Activated CD4-positive, alpha-beta T cell treated with anti-CD3 and anti-CD28 coated beads, Interleukin-2, Interleukin-6, amounts not matched to agents 100 ng/mL and 50 ng/mL, durations not matched to agents 16 hours and 8 hours (primary cell): ENCODE data around the gene KMT2E.

Source experiments
- DNase-seq: peaks from one replicate; pipeline ENCODE4 v3.0.0-alpha.2; 2020

KMT2E gene

DNA sequence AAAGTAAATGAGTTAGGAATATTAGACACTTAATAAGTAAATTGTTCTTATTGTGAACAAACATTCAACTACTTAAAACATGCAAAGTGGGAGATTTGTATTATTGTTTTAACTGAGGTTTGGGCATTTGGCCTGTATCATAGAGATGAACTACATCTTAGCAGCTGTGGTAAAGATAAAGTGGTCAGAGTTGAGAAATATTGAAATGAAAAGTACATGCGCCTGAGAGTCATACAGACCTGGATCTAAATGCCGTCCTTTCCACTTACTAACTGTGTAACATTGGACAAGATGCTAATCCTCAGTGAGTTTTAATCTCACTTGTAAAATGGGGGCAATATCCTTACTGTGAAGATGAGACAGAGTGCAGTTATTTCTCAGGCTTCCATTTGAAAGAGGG, 74.5 kb downstream of the KMT2E start:
- DNase-seq: no peak

- DNase-seq: no peak
These were observed 81.0 kb downstream of the KMT2E start for GRCh38 chr7:105094966-105095365.

DNA sequence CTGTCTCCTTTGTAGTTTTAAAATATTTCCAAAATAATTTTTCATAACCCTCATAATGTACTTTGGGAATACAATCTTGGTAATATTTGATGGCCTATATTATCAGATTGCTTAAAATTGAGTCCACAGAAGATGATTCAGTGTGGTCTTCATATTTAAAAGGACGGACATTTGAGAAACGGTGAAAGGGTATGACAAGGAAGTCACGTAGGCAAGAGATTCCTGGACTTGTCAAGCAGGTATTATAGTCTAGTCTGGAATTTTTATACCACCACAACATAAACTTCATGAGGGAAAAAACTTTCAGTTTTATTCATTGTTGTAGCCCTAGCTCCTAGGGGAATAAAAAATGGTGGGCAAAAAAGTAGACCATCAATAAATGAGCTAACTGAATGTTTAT, 82.3 kb downstream of the KMT2E start:
- no peak for DNase-seq

DNA sequence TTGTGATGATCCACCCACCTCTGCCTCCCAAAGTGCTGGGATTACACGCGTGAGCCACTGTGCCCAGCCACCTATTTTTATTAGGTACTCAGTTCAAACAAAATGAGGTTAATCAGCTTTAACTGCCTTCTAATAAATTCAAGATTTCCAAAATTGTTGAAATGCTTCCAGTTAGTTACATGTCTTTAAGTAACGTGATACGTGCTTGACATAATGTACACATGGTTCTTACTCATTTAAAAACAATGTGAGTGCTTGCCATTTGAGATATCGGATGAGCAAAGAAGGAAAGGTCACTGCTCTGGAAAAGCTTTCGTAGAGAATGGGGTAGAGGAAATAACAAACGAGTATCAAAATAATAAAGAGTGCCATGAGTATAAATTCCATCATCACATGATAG, 83.6 kb downstream of the KMT2E start:
- no peak for DNase-seq

DNA sequence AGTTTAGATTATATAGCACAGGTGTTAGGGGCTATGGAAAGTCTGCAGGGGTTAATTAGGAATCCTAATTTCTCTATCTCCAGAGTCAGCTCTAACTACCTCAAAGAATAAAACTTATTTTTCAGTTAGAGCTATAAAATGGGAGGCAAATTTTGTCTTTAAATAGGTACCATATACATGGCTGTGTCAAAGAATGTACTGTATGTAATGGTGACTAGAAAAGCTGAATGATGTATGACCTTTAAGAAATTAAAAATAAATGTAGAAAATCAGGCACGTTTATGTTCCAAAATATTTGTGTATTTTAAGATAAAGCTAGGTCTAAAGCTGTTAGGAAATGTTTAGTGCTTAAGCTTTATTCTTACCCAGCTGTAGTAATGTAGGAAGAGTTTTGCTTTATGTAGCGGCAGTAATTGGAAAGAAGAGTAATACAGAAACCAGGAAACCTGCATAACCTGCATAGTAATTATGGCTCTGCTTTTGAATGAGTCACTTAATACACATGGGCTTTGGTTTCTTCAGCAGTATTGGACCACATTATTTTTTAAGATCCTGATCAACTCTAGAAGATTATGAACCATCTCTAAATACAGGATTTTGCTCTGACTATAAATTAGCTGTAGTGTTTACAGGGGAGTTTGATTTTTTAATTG, 85.0 kb downstream of the KMT2E start:
- peak; percentile 68 for DNase-seq

DNA sequence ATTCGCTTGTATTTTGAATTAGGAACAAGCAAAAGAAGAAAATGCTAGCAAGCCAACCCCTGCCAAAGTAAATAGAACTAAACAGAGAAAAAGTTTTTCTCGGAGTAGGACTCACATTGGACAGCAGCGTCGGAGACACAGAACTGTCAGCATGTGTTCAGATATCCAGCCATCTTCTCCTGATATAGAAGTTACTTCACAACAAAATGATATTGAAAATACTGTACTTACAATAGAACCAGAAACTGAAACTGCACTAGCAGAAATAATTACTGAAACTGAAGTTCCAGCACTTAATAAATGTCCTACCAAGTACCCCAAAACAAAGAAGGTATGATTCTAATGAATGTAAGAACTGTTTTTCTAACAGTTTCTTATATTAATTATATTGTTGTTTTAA, 87.9 kb downstream of the KMT2E start:
- DNase-seq: no peak

DNA sequence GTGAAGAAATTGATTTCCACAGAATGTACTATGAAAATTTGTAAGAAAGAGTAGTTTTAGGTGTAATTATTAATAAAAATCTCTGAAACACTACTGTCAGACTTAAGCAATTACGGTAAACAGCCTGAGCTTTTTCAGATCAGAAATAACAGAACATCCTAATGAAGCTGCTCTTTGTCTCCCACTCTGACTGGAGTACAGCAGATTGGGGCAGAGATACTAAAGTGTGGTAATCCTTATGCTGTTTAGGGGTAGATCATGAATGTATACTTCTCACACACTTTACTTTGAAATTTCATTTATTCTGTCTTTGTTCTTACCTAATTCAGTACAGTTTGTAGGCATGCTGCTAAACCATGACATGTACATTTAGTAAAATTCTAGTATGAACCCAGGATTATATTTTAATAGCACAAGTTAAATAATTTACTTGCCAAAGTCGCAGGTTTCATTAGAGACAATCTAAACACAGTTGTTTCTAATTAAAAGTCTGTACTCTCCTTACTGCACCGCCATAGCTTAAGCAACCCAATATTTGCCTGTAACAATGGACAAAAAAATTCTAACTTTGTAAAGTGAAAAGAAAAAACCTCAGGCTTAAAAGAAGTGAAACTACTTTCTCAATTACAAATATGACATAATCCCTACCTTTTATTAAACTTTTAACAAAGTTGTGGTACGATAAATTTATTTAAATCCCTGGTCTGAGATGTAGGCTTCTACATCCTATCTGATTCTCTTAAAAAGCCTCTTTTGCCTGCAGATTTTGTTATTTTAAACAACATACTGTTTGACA, 88.8 kb downstream of the KMT2E start:
- DNase-seq: no peak

GRCh38 chr7:105105579-105105978, 91.6 kb downstream of the KMT2E start:
- DNase-seq: no peak

DNA sequence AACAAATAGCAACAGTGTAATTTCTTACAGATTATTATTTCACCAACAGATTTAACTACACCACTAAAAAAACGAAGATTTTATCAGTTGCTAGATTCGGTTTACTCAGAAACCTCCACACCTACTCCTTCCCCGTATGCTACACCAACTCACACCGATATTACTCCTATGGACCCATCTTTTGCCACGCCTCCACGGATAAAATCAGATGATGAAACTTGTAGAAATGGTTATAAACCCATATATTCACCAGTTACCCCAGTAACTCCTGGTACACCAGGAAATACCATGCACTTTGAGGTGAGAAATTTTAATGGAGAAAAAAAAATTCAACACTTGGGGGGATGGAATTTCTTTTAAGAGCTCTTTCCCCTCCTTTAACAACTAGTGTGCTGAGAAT, 92.5 kb downstream of the KMT2E start:
- DNase-seq: peak; percentile 54

GRCh38 chr7:105107458-105107857, 93.5 kb downstream of the KMT2E start:
- DNase-seq: no peak

DNA sequence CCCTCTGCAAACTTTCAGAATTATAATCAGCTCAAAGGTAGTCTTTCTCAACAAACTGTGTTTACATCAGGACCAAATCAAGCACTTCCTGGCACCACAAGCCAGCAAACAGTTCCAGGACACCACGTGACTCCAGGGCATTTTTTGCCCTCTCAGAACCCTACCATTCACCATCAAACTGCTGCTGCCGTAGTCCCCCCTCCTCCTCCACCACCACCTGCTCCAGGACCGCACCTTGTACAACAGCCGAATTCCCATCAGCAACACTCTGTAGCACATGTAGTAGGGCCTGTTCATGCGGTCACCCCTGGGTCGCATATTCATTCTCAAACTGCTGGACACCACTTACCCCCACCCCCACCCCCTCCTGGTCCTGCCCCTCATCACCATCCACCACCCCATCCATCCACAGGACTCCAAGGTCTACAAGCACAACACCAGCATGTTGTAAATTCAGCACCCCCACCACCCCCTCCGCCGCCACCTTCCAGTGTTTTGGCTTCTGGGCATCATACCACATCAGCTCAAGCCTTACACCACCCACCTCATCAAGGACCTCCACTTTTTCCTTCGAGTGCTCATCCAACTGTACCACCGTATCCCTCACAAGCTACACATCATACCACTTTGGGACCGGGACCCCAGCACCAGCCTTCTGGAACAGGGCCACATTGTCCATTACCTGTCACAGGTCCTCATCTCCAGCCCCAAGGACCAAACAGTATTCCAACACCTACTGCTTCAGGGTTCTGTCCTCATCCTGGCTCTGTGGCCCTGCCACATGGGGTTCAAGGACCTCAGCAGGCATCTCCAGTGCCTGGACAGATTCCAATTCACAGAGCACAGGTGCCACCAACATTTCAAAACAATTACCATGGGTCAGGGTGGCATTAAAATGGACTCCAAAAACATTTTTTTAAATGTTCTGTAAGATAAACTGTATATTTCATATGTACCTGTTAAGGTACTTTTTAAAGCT, 98.7 kb downstream of the KMT2E start:
- DNase-seq: no peak

DNA sequence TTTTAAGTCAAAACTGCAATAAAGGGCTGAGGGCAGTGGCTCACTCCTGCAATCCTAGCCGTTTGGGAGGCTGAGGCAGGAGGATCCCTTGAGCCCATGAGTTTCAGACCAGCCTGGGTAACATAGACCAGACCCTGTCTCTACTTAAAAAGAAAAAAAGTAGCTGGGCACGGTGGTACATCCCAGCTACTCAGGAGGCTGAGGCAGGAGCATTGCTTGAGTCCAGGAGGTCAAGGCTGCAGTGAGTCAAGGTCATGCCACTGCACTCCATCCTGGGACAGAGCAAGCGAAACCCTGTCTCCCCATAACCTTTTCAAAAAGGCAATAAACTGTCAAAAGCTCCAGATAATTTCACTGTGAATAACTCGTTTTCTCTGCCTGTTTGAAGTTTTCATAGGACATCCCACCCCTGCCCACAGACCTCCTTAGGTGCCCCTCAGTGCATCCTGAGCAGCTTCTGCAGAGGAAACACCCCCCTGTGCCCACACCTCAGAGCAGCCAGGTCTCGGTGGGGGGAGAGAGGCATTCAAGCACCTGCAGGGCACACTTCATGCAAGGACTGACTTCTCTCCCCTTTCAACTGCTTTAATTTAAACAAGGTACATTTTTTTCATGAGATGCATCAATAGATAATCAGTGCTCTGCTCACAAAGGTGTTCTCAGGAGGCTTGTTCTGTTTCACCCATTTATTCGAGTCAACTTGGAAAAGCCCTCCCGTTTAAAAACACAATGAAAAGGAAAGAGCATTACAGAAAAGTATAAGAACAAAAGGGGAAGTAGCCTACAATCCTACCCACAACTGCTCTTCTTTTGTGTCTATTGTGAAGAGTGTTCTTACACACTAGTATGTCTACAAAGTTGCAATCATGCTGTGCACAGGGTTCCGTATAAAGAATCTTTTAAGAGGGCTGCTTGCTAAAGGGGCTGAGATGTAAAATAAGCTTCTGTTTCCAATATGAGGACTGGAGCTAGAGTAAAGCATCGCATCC, 104.9 kb downstream of the KMT2E start:
- no peak for DNase-seq

DNA sequence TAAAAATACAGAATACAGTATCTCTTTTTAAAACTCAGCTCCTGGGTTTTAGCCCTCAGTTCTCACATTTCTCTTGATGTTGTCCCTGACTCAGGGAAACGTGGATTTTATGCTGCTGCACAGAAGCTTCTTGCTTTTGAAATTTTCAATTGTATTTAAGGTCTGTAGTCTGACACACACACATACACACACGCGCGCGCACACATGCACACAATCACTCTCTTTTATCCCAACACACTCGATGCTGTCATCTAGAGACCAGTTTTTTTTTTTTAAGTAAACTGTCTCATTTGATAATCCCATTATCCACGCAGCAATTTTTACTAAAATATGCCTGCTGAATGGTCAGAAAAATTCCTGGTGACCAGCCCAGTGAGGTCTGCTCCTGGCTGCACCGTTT, 108.6 kb downstream of the KMT2E start:
- no peak for DNase-seq

GRCh38 chr7:105125745-105126144, 111.7 kb downstream of the KMT2E start:
- no peak for DNase-seq

DNA sequence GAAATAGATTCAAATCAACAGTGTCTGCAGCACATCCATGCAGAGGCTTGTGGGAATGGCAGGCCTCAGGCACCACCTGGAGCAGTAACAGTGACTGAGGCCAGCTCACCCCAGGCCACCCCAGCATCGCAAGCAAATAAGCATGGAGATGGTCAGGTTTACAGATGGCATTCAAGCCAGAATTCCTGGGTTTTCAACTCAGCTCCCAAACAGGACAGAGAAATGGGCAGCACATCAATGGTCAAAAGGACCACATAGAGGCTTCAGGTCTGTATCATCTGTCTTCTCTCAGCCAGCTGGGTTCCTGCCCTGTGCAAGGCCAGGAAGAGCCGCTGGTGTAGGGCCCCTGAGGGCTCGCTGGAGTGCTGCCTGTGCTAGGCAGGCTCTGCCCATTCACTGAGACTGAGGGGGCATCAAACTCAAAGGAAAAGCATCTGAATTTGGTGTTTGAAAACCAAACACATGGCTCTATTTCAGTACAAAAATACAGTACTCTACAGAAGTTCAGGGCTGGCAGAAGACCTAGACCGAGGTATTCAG, 112.5 kb downstream of the KMT2E start:
- DNase-seq: no peak

DNA sequence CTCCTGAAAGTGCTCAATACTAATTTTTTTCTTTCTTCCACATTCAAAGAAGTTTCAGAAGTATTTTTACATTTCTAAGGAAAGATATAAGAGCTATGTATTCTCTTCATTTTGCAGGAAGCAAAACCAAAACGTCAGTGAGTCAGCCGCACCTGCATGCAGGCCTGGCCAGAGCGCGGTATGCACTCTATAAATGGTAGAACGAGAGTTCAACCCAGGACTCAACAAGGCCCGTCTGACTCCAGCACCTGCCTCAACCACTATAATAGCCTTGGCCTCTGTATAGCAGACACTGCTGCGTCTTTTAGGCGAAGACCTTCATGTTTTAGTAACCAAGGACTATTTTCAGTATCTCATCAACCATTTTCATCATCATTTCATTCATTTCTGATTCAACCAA, 113.2 kb downstream of the KMT2E start:
- DNase-seq: no peak

DNA sequence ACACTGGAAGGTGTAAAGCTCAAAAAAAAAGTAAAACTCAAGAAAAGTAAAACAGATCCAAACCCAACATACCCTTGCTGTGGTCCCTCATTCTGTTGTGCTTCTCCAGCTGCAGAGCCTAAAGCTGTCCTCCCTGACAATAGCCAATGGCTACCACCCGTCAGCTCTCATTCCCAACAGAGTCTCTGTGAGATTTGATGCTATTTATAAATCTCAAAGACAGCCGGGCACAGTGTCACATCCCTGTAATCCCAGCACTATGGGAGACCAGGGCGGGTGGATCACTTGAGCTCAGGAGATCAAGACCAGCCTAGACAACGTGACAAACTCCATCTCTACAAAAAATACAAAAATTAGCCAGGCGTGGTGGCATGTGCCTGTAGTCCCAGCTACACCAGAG, 116.0 kb downstream of the KMT2E start:
- DNase-seq: no peak

- no peak for DNase-seq
These were observed 116.6 kb downstream of the KMT2E start for GRCh38 chr7:105130580-105130979.

DNA sequence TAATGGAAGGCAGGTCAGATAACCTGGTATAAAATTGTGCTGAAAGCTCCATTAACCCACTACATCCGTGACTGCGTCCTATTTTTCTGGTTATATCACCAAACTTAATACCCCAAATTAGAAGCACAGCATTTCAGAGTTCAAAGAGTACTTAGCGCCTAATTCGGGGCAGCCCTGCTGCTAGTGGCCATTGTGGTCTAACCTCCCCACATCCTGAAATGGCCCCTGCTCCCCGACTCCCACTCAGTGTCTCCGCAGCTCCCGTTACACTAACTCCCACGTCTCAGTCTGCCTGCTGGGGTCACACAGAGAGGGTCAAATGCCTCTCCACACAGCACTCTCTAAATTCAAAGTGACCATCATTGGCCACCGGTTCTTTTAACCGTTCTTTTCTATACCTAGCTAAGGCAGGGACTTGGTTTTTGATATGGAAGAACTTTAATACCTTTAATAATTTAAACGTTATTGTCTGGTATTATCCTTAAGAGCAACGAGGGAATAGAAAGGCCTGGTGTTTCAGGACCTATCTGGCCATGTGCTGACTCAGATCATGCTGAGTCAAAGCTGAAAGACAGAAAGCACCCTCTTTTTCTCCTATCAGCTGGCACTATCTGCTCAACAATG, 117.1 kb downstream of the KMT2E start:
- DNase-seq: peak; percentile 67

- DNase-seq: no peak
These were observed 117.9 kb downstream of the KMT2E start for GRCh38 chr7:105131890-105132289.

DNA sequence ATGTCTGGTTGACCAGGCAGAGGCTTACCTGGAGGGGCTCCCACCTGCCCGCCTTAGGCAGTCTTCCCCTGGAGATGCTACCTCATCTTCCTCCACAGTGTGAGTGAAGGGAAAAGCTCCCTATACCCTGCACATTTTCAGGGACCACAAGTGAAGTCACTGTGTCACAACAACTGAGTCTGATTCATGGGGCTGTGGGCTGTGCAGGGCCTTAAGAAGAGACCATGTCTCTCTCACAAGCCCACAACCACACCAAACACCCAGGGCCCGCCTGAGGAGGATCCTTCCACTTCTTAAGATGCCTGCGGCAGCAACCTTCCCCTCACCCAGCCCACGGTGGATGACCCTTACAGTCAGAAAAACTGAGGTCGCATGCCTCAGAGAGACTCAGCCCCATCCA, 118.3 kb downstream of the KMT2E start:
- no peak for DNase-seq
